ENCODE measurements around the gene NFASC.

The NFASC gene

DNA sequence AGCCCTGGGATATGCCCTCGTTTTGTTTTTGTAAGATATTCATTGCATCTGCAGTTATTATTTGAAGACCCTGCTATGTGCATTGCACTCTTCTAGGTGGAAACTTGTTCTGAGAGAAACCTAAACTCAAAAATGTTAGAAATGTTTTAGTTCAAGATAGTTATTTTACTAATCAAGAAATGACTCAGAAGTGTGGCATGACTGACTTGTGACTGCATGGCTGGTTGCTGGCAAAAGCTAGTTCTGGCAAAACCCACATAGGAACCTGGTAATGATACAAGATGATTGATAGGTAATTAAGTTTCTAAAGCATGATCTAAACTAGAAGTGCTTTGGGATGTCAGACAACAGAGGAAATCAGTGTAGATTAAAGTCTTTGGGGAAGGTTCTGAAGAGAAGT lies 33.8 kb upstream of the NFASC start:
- Histone ChIP-seq H3K27me3 (ENCODE audit: low read depth, low read length) (no peaks in the 10 kb centered on the region), H3K4me1 (ENCODE audit: control insufficient read depth in 1 of 2, insufficient read depth in 2 of 2, low read length in 2 of 2) (peaks cover 0 to 10% of the 10 kb centered on the region in 2 donors), H3K36me3 (ENCODE audit: control insufficient read depth in 1 of 2, insufficient read depth in 2 of 2, low read length in 2 of 2) (peaks cover 0 to 4% of the 10 kb centered on the region in 2 donors), H3K27ac (ENCODE audit: low read length) (no peak overlapping the region), H3K9me3 (ENCODE audit: control insufficient read depth in 1 of 2, low read length in 2 of 2) (no peaks in the 10 kb centered on the region), H3K4me3 (ENCODE audit: low read depth in 1 of 2, low read length in 2 of 2) (no peak overlapping the region)

DNA sequence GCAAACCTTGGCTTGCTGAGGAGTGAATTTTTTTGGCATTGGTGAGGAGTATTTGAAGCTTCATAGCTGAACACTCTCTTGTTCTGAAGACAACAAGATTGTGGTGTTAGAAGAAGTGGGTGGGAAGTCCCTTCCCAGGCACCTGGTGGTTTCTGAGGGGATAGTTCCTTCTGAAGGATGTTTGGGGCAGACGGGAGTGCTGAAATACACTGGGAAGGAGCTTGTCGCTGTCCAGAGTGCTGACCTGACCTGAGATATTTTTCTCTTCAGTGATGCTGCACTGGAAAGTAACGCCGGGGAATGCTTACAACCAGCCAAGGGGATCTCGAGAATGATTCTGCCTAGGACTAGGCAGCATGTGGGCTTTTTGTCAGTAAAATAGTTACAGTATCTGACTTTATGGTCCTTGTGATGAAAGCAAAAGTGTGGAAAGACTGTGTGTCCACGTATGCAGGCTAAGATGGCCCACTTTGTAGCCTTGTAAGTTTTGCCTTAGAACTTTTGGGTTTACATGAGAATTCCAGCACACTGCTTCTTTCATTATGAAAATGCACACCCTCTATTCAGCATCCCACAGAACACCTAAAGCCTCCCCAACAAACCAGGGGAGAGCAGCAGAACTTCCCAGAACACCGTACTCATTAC lies 33.1 kb upstream of the NFASC start:
- Histone ChIP-seq H3K4me3 (ENCODE audit: low read depth in 1 of 2, low read length in 2 of 2) (no peak overlapping the region), H3K27me3 (ENCODE audit: low read depth, low read length) (no peaks in the 10 kb centered on the region), H3K4me1 (ENCODE audit: control insufficient read depth in 1 of 2, insufficient read depth in 2 of 2, low read length in 2 of 2) (peaks cover 0 to 12% of the 10 kb centered on the region in 2 donors), H3K9me3 (ENCODE audit: control insufficient read depth in 1 of 2, low read length in 2 of 2) (no peaks in the 10 kb centered on the region), H3K36me3 (ENCODE audit: control insufficient read depth in 1 of 2, insufficient read depth in 2 of 2, low read length in 2 of 2) (peaks cover 0 to 4% of the 10 kb centered on the region in 2 donors), H3K27ac (ENCODE audit: low read length) (no peak overlapping the region)

DNA sequence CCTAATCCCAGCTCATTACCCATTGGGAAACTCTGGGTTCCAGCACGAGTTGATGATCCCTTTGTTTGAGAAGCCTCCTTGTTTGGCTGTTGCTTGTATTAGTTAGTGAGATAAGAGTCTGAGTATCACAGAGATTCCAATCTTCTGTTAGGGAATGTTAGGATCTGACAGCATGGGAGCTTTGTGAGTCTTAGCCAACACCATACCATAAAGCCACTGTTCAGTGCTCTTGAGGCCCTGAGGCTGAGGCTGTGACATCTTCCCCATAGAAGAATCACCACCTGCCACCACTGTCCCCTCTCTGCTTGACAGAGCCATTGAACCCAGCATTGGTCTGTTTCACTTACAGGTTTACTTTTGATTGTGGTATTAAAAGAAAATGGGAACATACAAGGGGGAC lies 29.3 kb upstream of the NFASC start:
- Histone ChIP-seq H3K4me3 (ENCODE audit: low read depth in 1 of 2, low read length in 2 of 2) (no peak overlapping the region), H3K27ac (ENCODE audit: low read length) (no peak overlapping the region), H3K27me3 (ENCODE audit: low read depth, low read length) (no peaks in the 10 kb centered on the region), H3K36me3 (ENCODE audit: control insufficient read depth in 1 of 2, insufficient read depth in 2 of 2, low read length in 2 of 2) (no peaks in the 10 kb centered on the region), H3K9me3 (ENCODE audit: control insufficient read depth in 1 of 2, low read length in 2 of 2) (no peaks in the 10 kb centered on the region), H3K4me1 (ENCODE audit: control insufficient read depth in 1 of 2, insufficient read depth in 2 of 2, low read length in 2 of 2) (peaks cover 0 to 13% of the 10 kb centered on the region in 2 donors)

DNA sequence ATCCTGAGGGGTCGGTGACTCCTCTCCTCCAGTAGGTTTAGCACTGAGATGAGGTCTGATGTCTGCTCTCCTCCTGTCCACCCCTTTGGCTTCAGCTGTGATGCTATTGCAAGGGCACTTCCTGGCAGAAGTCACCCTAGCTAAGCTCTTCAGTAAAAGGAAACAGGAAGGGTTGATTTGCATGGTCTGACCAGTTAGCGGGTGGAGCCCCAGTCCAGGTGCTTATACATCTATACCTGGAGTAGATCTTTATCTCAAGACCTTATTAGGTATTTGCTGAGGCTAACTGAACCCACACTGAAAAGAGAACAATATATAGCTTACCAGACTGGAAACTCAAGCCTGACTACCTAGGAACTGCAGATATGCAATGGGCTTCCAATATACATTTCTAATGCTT lies 28.9 kb upstream of the NFASC start:
- no peak overlapping the region for H3K4me3 ChIP-seq (ENCODE audit: low read depth in 1 of 2, low read length in 2 of 2)
- H3K4me1 ChIP-seq (ENCODE audit: control insufficient read depth in 1 of 2, insufficient read depth in 2 of 2, low read length in 2 of 2): peaks cover 0 to 13% of the 10 kb centered on the region in 2 donors
- no peak overlapping the region for H3K27ac ChIP-seq (ENCODE audit: low read length)
- no peaks in the 10 kb centered on the region for H3K9me3 ChIP-seq (ENCODE audit: control insufficient read depth in 1 of 2, low read length in 2 of 2)
- H3K36me3 ChIP-seq (ENCODE audit: control insufficient read depth in 1 of 2, insufficient read depth in 2 of 2, low read length in 2 of 2): no peaks in the 10 kb centered on the region
- no peaks in the 10 kb centered on the region for H3K27me3 ChIP-seq (ENCODE audit: low read depth, low read length)

DNA sequence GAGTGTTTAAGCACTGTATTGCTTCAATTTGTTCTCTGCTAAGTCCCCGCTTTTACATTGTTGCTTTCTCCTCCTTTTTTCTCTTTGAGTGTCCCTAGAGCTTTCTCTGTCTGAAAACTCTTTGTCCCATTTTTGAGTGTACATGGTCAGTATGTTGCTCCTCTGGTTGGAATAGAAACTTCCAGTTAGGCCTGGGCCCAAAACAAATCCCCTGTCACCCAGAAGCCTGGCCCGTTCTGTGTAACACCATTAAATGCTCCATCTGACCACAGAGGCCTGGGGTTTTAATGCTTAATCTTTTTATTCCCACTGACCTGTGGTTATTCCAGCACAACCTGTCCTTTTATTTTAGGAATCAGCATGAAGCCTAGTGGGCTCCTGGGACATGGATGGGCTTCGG lies 28.3 kb upstream of the NFASC start:
- Histone ChIP-seq H3K9me3 (ENCODE audit: control insufficient read depth in 1 of 2, low read length in 2 of 2) (no peaks in the 10 kb centered on the region), H3K27me3 (ENCODE audit: low read depth, low read length) (no peaks in the 10 kb centered on the region), H3K36me3 (ENCODE audit: control insufficient read depth in 1 of 2, insufficient read depth in 2 of 2, low read length in 2 of 2) (no peaks in the 10 kb centered on the region), H3K27ac (ENCODE audit: low read length) (no peak overlapping the region), H3K4me1 (ENCODE audit: control insufficient read depth in 1 of 2, insufficient read depth in 2 of 2, low read length in 2 of 2) (peaks cover 0 to 9% of the 10 kb centered on the region in 2 donors), H3K4me3 (ENCODE audit: low read depth in 1 of 2, low read length in 2 of 2) (no peak overlapping the region)

DNA sequence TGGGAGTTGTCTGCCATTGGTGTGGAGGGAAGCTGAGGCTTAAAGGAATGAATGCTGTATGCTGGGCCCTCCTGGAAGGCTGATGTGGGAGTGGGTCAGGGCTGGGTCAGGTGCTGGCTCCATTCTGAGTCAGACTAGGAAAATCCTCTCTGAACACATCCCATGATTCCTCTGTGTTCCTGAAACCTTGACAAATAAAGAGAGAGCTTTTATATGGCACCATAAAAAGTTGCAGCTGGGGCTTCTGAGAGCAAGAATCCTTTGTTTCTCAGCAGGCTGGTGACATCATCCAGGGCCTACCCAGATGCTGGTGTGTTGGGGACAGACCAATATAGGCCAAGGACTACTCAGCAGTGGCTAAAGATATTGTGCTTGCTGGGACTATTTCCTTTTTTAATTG lies 27.8 kb upstream of the NFASC start:
- Histone ChIP-seq H3K27ac (ENCODE audit: low read length) (no peak overlapping the region), H3K36me3 (ENCODE audit: control insufficient read depth in 1 of 2, insufficient read depth in 2 of 2, low read length in 2 of 2) (no peaks in the 10 kb centered on the region), H3K4me1 (ENCODE audit: control insufficient read depth in 1 of 2, insufficient read depth in 2 of 2, low read length in 2 of 2) (peaks cover 0 to 5% of the 10 kb centered on the region in 2 donors), H3K9me3 (ENCODE audit: control insufficient read depth in 1 of 2, low read length in 2 of 2) (no peaks in the 10 kb centered on the region), H3K4me3 (ENCODE audit: low read depth in 1 of 2, low read length in 2 of 2) (no peak overlapping the region), H3K27me3 (ENCODE audit: low read depth, low read length) (no peaks in the 10 kb centered on the region)

DNA sequence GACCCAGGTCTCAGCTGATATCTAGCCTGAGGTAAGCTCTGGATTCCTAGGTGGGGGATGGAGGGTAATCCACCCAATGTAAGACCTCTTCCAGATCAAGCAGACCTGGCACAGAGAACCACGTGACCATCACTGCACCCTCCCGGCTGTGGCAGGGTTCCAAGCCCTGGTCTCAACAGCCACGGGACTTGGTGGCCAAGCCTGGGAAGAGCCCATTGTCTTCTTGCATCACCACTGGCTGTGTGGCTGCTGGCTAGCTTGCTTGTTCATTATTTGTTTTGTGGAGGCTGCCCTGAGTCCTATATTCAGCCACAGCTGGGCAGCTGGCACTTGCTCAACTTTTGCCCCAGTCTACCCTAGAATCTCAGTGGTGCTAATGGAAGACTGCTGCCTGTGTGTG lies 24.1 kb upstream of the NFASC start:
- no peaks in the 10 kb centered on the region for H3K27me3 ChIP-seq (ENCODE audit: low read depth, low read length)
- no peak overlapping the region for H3K4me3 ChIP-seq (ENCODE audit: low read depth in 1 of 2, low read length in 2 of 2)
- H3K4me1 ChIP-seq (ENCODE audit: control insufficient read depth in 1 of 2, insufficient read depth in 2 of 2, low read length in 2 of 2): peaks cover 0 to 10% of the 10 kb centered on the region in 2 donors
- H3K9me3 ChIP-seq (ENCODE audit: control insufficient read depth in 1 of 2, low read length in 2 of 2): no peaks in the 10 kb centered on the region
- no peaks in the 10 kb centered on the region for H3K36me3 ChIP-seq (ENCODE audit: control insufficient read depth in 1 of 2, insufficient read depth in 2 of 2, low read length in 2 of 2)
- no peak overlapping the region for H3K27ac ChIP-seq (ENCODE audit: low read length)

DNA sequence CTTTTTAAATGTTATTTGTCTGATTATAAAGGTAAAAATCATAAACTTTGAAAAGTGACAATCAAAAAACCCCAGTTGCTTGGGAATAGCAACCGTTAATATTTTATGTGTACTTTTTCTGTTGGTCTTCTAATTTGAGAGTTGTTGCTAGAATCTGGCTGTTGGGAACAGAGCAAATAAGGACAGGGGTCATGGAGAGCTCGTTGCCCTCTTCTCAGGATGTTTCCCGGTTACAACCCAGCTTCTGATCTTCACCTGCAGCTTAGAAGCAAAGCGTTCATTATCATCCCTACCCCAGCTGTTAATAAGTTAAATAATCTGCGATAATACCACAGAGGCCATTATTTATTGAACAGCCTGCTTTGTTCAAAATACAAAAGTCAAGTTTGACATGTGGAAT lies 22.1 kb upstream of the NFASC start:
- Histone ChIP-seq H3K27ac (ENCODE audit: low read length) (no peak overlapping the region), H3K4me1 (ENCODE audit: control insufficient read depth in 1 of 2, insufficient read depth in 2 of 2, low read length in 2 of 2) (peaks cover 0 to 6% of the 10 kb centered on the region in 2 donors), H3K4me3 (ENCODE audit: low read depth in 1 of 2, low read length in 2 of 2) (no peak overlapping the region), H3K27me3 (ENCODE audit: low read depth, low read length) (no peaks in the 10 kb centered on the region), H3K36me3 (ENCODE audit: control insufficient read depth in 1 of 2, insufficient read depth in 2 of 2, low read length in 2 of 2) (no peaks in the 10 kb centered on the region), H3K9me3 (ENCODE audit: control insufficient read depth in 1 of 2, low read length in 2 of 2) (no peaks in the 10 kb centered on the region)

DNA sequence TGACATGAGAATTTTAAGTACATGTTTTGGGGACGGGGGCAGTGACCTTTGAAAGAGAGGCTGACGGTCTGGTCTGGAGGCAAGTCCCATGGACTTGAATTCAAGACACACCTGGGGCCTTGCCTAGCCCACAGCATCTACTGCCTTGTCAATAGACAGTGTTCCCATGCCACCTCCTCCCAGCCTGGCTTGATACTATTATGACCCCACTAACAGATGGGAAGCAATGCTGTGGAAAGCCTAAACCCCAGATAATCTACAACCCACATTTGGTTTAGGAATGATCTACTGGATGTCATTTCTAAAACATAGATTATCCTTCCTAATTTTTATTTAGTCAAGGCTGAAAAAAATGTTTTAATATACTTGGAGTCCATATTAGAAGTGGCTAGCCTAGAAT lies 17.8 kb upstream of the NFASC start:
- H3K27ac ChIP-seq (ENCODE audit: low read length): no peak overlapping the region
- no peaks in the 10 kb centered on the region for H3K9me3 ChIP-seq (ENCODE audit: control insufficient read depth in 1 of 2, low read length in 2 of 2)
- no peak overlapping the region for H3K4me3 ChIP-seq (ENCODE audit: low read depth in 1 of 2, low read length in 2 of 2)
- H3K4me1 ChIP-seq (ENCODE audit: control insufficient read depth in 1 of 2, insufficient read depth in 2 of 2, low read length in 2 of 2): peaks cover 0 to 6% of the 10 kb centered on the region in 2 donors
- peaks cover 0 to 3% of the 10 kb centered on the region in 2 donors for H3K36me3 ChIP-seq (ENCODE audit: control insufficient read depth in 1 of 2, insufficient read depth in 2 of 2, low read length in 2 of 2)
- H3K27me3 ChIP-seq (ENCODE audit: low read depth, low read length): no peaks in the 10 kb centered on the region

DNA sequence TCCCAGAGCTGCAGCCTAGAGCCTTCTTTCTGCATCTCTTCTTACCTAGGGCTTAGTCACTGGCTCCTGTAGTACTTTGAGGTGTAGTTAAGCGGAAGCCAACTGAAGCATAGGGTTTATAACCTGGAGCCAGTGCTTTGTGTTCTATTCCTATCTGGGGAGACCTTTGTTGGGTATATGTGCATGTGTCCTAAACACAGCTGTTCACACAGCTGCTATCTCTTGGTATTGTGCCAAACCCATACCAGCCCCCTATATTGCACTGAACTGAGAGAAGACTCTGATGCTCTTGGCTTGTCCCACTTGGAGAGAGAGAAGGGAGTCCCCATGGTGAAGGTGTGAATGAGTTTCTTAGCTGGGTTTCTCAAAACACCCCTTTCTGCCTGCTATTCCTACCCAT lies 17.2 kb upstream of the NFASC start:
- Histone ChIP-seq H3K4me1 (ENCODE audit: control insufficient read depth in 1 of 2, insufficient read depth in 2 of 2, low read length in 2 of 2) (peaks cover 0 to 5% of the 10 kb centered on the region in 2 donors), H3K27ac (ENCODE audit: low read length) (no peak overlapping the region), H3K4me3 (ENCODE audit: low read depth in 1 of 2, low read length in 2 of 2) (no peak overlapping the region)

DNA sequence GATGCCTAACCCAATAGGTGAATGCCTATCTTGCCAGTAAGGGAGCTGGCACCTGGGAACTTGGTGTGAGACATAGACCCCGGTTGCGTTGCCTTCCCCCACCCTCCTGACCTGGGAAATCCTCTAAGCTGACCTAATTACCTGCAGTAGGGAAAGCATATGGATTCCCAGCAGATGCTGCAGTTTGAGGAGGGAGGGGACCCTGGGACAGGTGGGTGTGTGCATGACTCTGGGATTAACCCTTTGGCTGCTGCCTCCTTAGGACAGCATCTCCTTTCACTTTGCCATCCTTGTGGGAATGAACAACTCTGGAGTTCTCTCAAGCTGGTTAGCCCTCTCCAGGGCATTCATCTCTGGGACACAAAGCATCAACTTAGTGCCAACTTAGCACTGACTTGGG lies 16.4 kb upstream of the NFASC start:
- H3K27ac ChIP-seq (ENCODE audit: low read length): no peak overlapping the region
- H3K27me3 ChIP-seq (ENCODE audit: low read depth, low read length): no peaks in the 10 kb centered on the region
- H3K36me3 ChIP-seq (ENCODE audit: control insufficient read depth in 1 of 2, insufficient read depth in 2 of 2, low read length in 2 of 2): peaks cover 0 to 3% of the 10 kb centered on the region in 2 donors
- peaks cover 0 to 2% of the 10 kb centered on the region in 2 donors for H3K4me1 ChIP-seq (ENCODE audit: control insufficient read depth in 1 of 2, insufficient read depth in 2 of 2, low read length in 2 of 2)
- no peaks in the 10 kb centered on the region for H3K9me3 ChIP-seq (ENCODE audit: control insufficient read depth in 1 of 2, low read length in 2 of 2)
- no peak overlapping the region for H3K4me3 ChIP-seq (ENCODE audit: low read depth in 1 of 2, low read length in 2 of 2)

More for the DNA sequence above, 17.2 kb upstream of the NFASC start:
- no peaks in the 10 kb centered on the region for H3K9me3 ChIP-seq (ENCODE audit: control insufficient read depth in 1 of 2, low read length in 2 of 2)
- no peaks in the 10 kb centered on the region for H3K27me3 ChIP-seq (ENCODE audit: low read depth, low read length)
- H3K36me3 ChIP-seq (ENCODE audit: control insufficient read depth in 1 of 2, insufficient read depth in 2 of 2, low read length in 2 of 2): peaks cover 0 to 3% of the 10 kb centered on the region in 2 donors

DNA sequence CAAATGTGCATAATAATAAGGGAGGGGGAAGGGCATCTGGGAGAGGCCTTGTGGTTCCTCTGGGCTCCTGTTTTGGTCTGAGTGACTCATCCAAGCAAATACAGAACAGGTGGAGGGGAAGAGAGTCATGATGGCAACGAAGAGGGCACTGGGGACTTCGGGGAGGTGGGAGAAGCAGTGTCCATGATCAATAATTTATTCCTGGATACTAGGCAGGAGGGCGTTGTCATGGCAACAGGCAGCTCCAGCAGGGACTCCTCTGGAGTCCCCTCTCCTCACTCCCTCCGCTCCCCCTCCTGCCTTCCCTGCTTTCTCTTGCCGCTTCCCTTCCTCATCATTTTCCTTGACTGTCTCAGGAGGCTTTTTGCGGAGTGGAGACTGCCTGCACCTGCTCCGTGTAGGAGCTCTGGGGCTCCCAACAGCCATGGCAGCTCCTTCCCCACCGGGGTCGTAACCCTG lies 12.3 kb upstream of the NFASC start:
- peaks cover 0 to 3% of the 10 kb centered on the region in 2 donors for H3K36me3 ChIP-seq (ENCODE audit: control insufficient read depth in 1 of 2, insufficient read depth in 2 of 2, low read length in 2 of 2)
- no peaks in the 10 kb centered on the region for H3K27me3 ChIP-seq (ENCODE audit: low read depth, low read length)
- no peak overlapping the region for H3K4me3 ChIP-seq (ENCODE audit: low read depth in 1 of 2, low read length in 2 of 2)
- H3K9me3 ChIP-seq (ENCODE audit: control insufficient read depth in 1 of 2, low read length in 2 of 2): no peaks in the 10 kb centered on the region
- no peak overlapping the region for H3K27ac ChIP-seq (ENCODE audit: low read length)
- H3K4me1 ChIP-seq (ENCODE audit: control insufficient read depth in 1 of 2, insufficient read depth in 2 of 2, low read length in 2 of 2): peaks cover 0 to 2% of the 10 kb centered on the region in 2 donors
